GM19324 (cell line): ENCODE results near the gene NAA50.

Source experiments
- ATAC-seq: cut with Tn5 transposase; IDR thresholded peaks from one replicate; pipeline ENCODE4 v1.9.1; 2021; ENCODE audit warnings: mild to moderate bottlenecking, moderate library complexity; ENCODE audit not compliant: unreplicated experiment, low FRiP score

Gene NAA50

GRCh38 chr3:113745756-113746547, at the start of gene NAA50:
NAA50 (minus strand) TSS chr3:113746249; CDS start chr3:113745949, 300 bp downstream.
- peak; percentile 57 for ATAC-seq

DNA sequence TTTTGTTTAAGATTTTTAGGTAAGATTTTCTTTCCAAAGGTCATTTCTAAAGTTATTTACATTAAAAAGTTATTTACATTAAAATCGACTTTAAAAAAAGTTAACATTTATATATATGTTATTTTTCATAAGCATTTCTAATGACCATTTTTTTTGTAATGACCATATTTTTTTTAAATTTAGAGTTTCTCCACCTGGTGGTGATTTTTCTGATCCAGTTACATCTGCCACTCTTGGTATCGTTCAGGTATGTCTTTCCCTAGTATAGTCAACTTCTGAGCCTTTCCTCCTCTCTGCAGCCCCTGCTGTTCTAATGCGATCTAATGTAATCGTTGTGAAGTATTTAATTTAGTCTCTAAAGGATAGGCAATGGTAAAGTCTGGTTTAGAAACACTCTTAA, 49.6 kb upstream of the NAA50 start:
- ATAC-seq = no peak

DNA sequence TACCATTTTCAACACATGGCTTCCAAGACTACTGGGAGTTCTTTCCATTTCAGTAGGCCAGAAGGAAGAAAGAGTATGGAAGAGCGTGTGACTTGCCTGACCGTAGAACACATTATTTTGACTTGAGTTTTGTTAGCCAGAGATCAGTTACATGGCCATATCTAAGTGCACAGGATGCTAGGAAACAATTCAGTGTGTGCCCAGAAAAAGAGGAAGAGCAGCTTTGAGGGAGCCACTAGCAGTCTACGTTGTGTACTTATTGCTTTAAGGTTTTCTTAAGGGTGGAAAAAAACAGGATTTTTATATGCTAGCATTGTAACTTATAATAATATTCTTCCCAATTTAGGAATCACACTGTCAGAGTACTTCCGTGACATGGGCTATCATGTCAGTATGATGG, 48.5 kb upstream of the NAA50 start:
- no peak for ATAC-seq

GRCh38 chr3:113791381-113791780, 45.3 kb upstream of the NAA50 start:
- ATAC-seq = no peak

- no peak for ATAC-seq
Measured at GRCh38 chr3:113783980-113784379, 37.9 kb upstream of the NAA50 start.

- no peak for ATAC-seq
Measured at GRCh38 chr3:113783463-113783862, 37.4 kb upstream of the NAA50 start.

GRCh38 chr3:113776564-113776963, 30.5 kb upstream of the NAA50 start:
- ATAC-seq = no peak

GRCh38 chr3:113775516-113775915, 29.5 kb upstream of the NAA50 start:
- no peak for ATAC-seq

GRCh38 chr3:113773381-113773780, 27.3 kb upstream of the NAA50 start:
- ATAC-seq = no peak

- no peak for ATAC-seq
Measured at GRCh38 chr3:113771993-113772392, 25.9 kb upstream of the NAA50 start.

- ATAC-seq = no peak
Measured at GRCh38 chr3:113769551-113769950, 23.5 kb upstream of the NAA50 start.

- no peak for ATAC-seq
Measured at GRCh38 chr3:113764698-113765097, 18.6 kb upstream of the NAA50 start.

- no peak for ATAC-seq
Measured at GRCh38 chr3:113758389-113759024, 12.5 kb upstream of the NAA50 start.

- no peak for ATAC-seq
Measured at GRCh38 chr3:113754494-113755159, 8.6 kb upstream of the NAA50 start.

DNA sequence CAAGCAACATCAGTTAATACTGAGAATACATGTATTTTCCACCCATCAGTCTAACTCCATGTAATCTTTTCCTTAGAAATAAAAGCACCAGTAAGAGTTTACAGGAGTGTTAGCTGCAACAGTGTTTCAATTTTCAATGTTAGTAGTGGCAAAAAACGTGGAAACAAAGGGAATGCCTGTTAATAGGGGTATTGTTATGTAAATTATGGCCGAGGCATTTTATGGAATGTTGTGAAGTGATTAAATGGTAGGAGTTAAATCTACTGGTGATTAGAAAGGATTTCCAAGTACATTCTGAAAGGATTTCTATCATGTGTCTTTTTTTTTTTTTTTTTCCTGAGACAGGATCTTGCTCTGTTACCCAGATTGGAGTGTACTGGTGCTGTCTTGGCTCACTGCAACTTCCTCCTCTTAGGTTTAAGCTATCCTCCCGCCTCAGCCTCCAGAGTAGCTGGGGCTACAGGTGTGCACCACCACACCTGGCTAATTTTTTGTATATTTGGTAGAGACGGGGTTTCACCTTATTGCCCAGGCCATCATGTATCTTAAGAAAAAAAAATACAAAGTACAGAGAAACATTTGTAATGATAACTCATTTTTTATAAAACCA, 7.4 kb upstream of the NAA50 start:
- no peak for ATAC-seq

GRCh38 chr3:113751141-113751540, 5.1 kb upstream of the NAA50 start:
- no peak for ATAC-seq

- peak; percentile 7 for ATAC-seq
Measured at GRCh38 chr3:113747283-113748046, 1.4 kb upstream of the NAA50 start.

DNA sequence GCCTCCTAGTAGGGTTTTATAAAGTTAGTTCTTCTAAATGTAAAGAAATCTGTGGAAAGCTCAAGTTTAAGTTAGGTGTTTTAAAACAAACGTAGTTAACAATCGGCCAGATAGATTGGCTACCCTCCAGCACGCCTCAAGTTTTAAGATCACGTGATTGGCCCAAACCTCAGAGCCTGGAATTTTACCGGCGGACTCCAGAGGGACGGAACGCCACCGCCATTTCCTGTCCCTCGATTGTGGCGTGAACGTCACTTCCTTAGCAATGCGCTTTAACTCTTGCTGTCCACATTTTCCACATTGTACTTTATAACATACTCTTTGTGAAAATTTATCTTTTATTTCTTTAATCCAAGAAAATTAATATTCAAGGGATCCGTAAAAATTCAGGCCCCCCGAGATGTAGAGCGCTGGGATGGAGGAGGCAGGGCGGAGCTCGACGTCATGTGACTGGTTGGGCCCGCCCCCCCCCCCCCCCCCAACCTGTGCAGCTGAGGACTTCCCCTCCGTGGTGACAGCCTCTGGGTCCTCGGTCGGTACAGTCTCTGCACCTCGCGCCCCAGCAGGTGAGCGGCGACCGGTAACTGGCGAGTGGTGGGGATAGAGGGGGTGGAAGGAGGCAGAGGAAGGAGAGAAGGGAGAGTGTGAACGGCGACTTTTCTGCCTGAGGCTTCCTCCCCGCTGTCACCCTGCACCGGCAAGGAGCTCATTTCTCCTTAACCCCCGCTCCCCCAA, 666 bp upstream of the NAA50 start, which contains the start of gene ATP6V1A:
TSS of gene ATP6V1A (plus strand) at position 488 of the 735 bp plus-strand sequence. CDS start 31,719 bp downstream, outside the sequence.
- ATAC-seq = peak; percentile 37

- ATAC-seq = peak; percentile 39
Measured at GRCh38 chr3:113744941-113745755, 901 bp downstream of the NAA50 start.
